SU-DHL-6 (cell line): ENCODE measurements around the gene CCER1.

Experiments used
- H2AFZ ChIP-seq: fragments of 200-600 bp; sonication (generic); 2 replicates; pipeline ENCODE4 v1.6.1; 2014; ENCODE audit warnings: low read depth, mild to moderate bottlenecking, moderate library complexity, mixed read lengths, antibody characterized with exemption, low read length; ENCODE audit not compliant: severe bottlenecking
- H3F3A ChIP-seq: fragments of 200-600 bp; shearing (Covaris generic); 2 replicates; pipeline ENCODE4 v1.6.0; 2016; ENCODE audit warnings: antibody characterized with exemption, mild to moderate bottlenecking; ENCODE audit not compliant: insufficient read depth
- H3K27ac ChIP-seq: fragments of 200-600 bp; sonication (generic); 2 replicates; pipeline ENCODE4 v1.5.1; 2016; ENCODE audit warnings: low read depth, mild to moderate bottlenecking, low read length, moderate library complexity, mixed read lengths
- H3K27me3 ChIP-seq: fragments of 200-600 bp; sonication (generic), shearing (Covaris generic); 2 replicates; pipeline ENCODE4 v1.6.0; 2014; ENCODE audit warnings: mild to moderate bottlenecking, low read length
- H3K36me3 ChIP-seq: fragments of 200-600 bp; sonication (generic); 2 replicates; pipeline ENCODE4 v1.6.1; 2014; ENCODE audit warnings: mild to moderate bottlenecking, low read length, mixed read lengths
- H3K4me2 ChIP-seq: fragments of 300-600, 200-600 bp; shearing (Covaris generic), sonication (generic); 2 replicates; pipeline ENCODE4 v1.6.0; 2014; ENCODE audit warnings: low read length, low read depth, mild to moderate bottlenecking; ENCODE audit not compliant: poor library complexity, severe bottlenecking
- H3K4me3 ChIP-seq: fragments of 200-600 bp; sonication (generic); 2 replicates; pipeline ENCODE4 v1.5.1; 2014; ENCODE audit warnings: antibody characterized with exemption, low read length, mild to moderate bottlenecking, mixed read lengths; ENCODE audit not compliant: insufficient read depth, poor library complexity, severe bottlenecking
- H3K79me2 ChIP-seq: fragments of 200-600 bp; sonication (generic); 2 replicates; pipeline ENCODE4 v1.6.1; 2014; ENCODE audit warnings: mild to moderate bottlenecking, low read length, moderate library complexity; ENCODE audit not compliant: insufficient read depth
- H3K9ac ChIP-seq: fragments of 200-600 bp; sonication (generic); 2 replicates; pipeline ENCODE4 v1.7.0; 2014; ENCODE audit warnings: mild to moderate bottlenecking, low read length
- H3K9me2 ChIP-seq: fragments of 200-600 bp; sonication (generic); replicated peaks from 2 replicates; pipeline ENCODE4 v1.6.1; 2014; ENCODE audit warnings: low read length; ENCODE audit not compliant: insufficient read depth
- H3K9me3 ChIP-seq: fragments of 200-600 bp; sonication (generic); 2 replicates; pipeline ENCODE4 v1.6.1; 2014; ENCODE audit warnings: low read length, mixed read lengths; ENCODE audit not compliant: insufficient read depth
- H4K20me1 ChIP-seq: fragments of 200-600 bp; sonication (generic); 2 replicates; pipeline ENCODE4 v1.6.1; 2014; ENCODE audit warnings: low read depth, mild to moderate bottlenecking, antibody characterized with exemption, low read length, moderate library complexity, mixed read lengths
- CTCF ChIP-seq: fragments of 200-600 bp; sonication (generic); IDR thresholded peaks from one replicate; pipeline ENCODE4 v1.5.1; 2017; ENCODE audit warnings: antibody characterized with exemption, mild to moderate bottlenecking, low read length, moderate library complexity; ENCODE audit not compliant: insufficient read depth, poor library complexity, severe bottlenecking
- EZH2phosphoT487 ChIP-seq: fragments of 200-600 bp; sonication (generic), shearing (Covaris generic); conservative IDR thresholded peaks from 2 replicates; pipeline ENCODE4 v1.6.1; 2018; ENCODE audit warnings: mild to moderate bottlenecking, antibody characterized with exemption, low read length, moderate library complexity, mixed read lengths

The CCER1 gene

GRCh38 chr12:90937651-90938050 lies 17.3 kb downstream of the CCER1 start:
- no peaks in the 10 kb centered on the region for H3K9me3 ChIP-seq
- no peak overlapping the region for H3K27ac ChIP-seq
- no peak overlapping the region for H3K4me2 ChIP-seq
- no peaks in the 10 kb centered on the region for H3K79me2 ChIP-seq
- H3K4me3 ChIP-seq, result no peak overlapping the region
- TF ChIP-seq CTCF, result no peak
- TF ChIP-seq EZH2phosphoT487, result no peak
- no peaks in the 10 kb centered on the region for H4K20me1 ChIP-seq
- no peaks in the 10 kb centered on the region for H3F3A ChIP-seq
- H3K27me3 ChIP-seq, result no peaks in the 10 kb centered on the region
- no peak overlapping the region for H3K9ac ChIP-seq
- no peak overlapping the region for H2AFZ ChIP-seq
- no peaks in the 10 kb centered on the region for H3K9me2 ChIP-seq
- no peaks in the 10 kb centered on the region for H3K36me3 ChIP-seq

GRCh38 chr12:90936230-90937005 lies 18.6 kb downstream of the CCER1 start:
- Histone ChIP-seq H4K20me1 (no peaks in the 10 kb centered on the region), H3K4me2 (no peak overlapping the region), H3F3A (no peaks in the 10 kb centered on the region), H3K36me3 (no peaks in the 10 kb centered on the region), H3K9ac (no peak overlapping the region), H3K4me3 (no peak overlapping the region), H3K9me2 (no peaks in the 10 kb centered on the region), H2AFZ (no peak overlapping the region), H3K27ac (no peak overlapping the region), H3K79me2 (no peaks in the 10 kb centered on the region), H3K9me3 (no peaks in the 10 kb centered on the region), H3K27me3 (no peaks in the 10 kb centered on the region)
- TF ChIP-seq CTCF (no peak), EZH2phosphoT487 (no peak)

- Histone ChIP-seq H3K4me2 (no peak overlapping the region), H2AFZ (no peak overlapping the region), H4K20me1 (no peaks in the 10 kb centered on the region), H3F3A (no peaks in the 10 kb centered on the region), H3K36me3 (no peaks in the 10 kb centered on the region), H3K27ac (no peak overlapping the region), H3K9me2 (no peaks in the 10 kb centered on the region), H3K79me2 (no peaks in the 10 kb centered on the region), H3K9ac (no peak overlapping the region), H3K4me3 (no peak overlapping the region), H3K27me3 (0 out of 2 replicates have a peak, but pooled peaks cover 3% of the 10 kb centered on the region), H3K9me3 (no peaks in the 10 kb centered on the region)
- no peak for TF ChIP-seq EZH2phosphoT487
- TF ChIP-seq CTCF, result no peak
Observed at GRCh38 chr12:90925562-90925961, 29.4 kb downstream of the CCER1 start.
